Osteocyte (in vitro differentiated cells): ENCODE data around the gene ARVCF. TPM values are rescaled to one million over a fixed set of nuclear protein-coding genes. Genes with fewer than 3 reads are reported as not detected.

Source experiments
- DNase-seq: peaks from one replicate; pipeline ENCODE4 v3.0.0; 2021; ENCODE audit warnings: mixed read lengths; ENCODE audit not compliant: unreplicated experiment; ENCODE audit errors: extremely low spot score
- H3K27ac Mint-ChIP-seq: one replicate; pipeline ENCODE4 v1.8.0; 2021; ENCODE audit warnings: mild to moderate bottlenecking, mixed read lengths; ENCODE audit not compliant: unreplicated experiment
- H3K27me3 Mint-ChIP-seq: one replicate; pipeline ENCODE4 v1.8.0; 2021; ENCODE audit warnings: mixed read lengths; ENCODE audit not compliant: unreplicated experiment
- H3K36me3 Mint-ChIP-seq: one replicate; pipeline ENCODE4 v1.8.0; 2021; ENCODE audit warnings: mixed read lengths; ENCODE audit not compliant: unreplicated experiment
- H3K4me1 Mint-ChIP-seq: one replicate; pipeline ENCODE4 v1.8.0; 2021; ENCODE audit warnings: mixed read lengths; ENCODE audit not compliant: unreplicated experiment
- H3K4me3 Mint-ChIP-seq: one replicate; pipeline ENCODE4 v1.8.0; 2021; ENCODE audit warnings: mild to moderate bottlenecking, moderate library complexity, mixed read lengths; ENCODE audit not compliant: unreplicated experiment
- H3K9me3 Mint-ChIP-seq: one replicate; pipeline ENCODE4 v1.8.0; 2021; ENCODE audit warnings: mixed read lengths; ENCODE audit not compliant: unreplicated experiment
- CTCF ChIP-seq: fragments of 200-600 bp; sonication (generic); IDR thresholded peaks from 2 replicates; pipeline ENCODE4 v1.5.0; 2021; ENCODE audit warnings: antibody characterized with exemption, mild to moderate bottlenecking, moderate library complexity
- total RNA-seq: library from RNA; stranded (reverse); gene quantifications from 2 replicates; pipeline ENCODE4 v1.2.1, GENCODE V29; 2021

ARVCF gene
- total RNA-seq, 1 donor from 2014 or later, result 29.3 TPM

- Mint-ChIP-seq H3K4me3 (no peak overlapping the region), H3K9me3 (no peaks in the 10 kb centered on the region), H3K27ac (no peak overlapping the region), H3K4me1 (peaks cover 19% of the 10 kb centered on the region), H3K36me3 (no peaks in the 10 kb centered on the region), H3K27me3 (no peaks in the 10 kb centered on the region)
- no peak for TF ChIP-seq CTCF
- DNase-seq, result no peak
These were observed 59.2 kb downstream of the ARVCF start for GRCh38 chr22:19957445-19957844.

GRCh38 chr22:19955241-19956128 lies 61.1 kb downstream of the ARVCF start:
- DNase-seq, result no peak
- H3K9me3 Mint-ChIP-seq, result no peaks in the 10 kb centered on the region
- H3K27me3 Mint-ChIP-seq, result no peaks in the 10 kb centered on the region
- TF ChIP-seq CTCF, result no peak
- H3K4me3 Mint-ChIP-seq, result no peak overlapping the region
- peaks cover 22% of the 10 kb centered on the region for H3K4me1 Mint-ChIP-seq
- H3K27ac Mint-ChIP-seq, result no peak overlapping the region
- H3K36me3 Mint-ChIP-seq, result no peaks in the 10 kb centered on the region

GRCh38 chr22:19951346-19951745 lies 65.3 kb downstream of the ARVCF start:
- Mint-ChIP-seq H3K27ac (no peak overlapping the region), H3K36me3 (no peaks in the 10 kb centered on the region), H3K9me3 (no peaks in the 10 kb centered on the region), H3K4me1 (peaks cover 39% of the 10 kb centered on the region), H3K27me3 (no peaks in the 10 kb centered on the region), H3K4me3 (no peak overlapping the region)
- no peak for TF ChIP-seq CTCF
- no peak for DNase-seq

GRCh38 chr22:19948057-19948760 lies 68.4 kb downstream of the ARVCF start:
- H3K4me3 Mint-ChIP-seq, result no peak overlapping the region
- peak overlapping the region; percentile 67 for H3K27ac Mint-ChIP-seq
- TF ChIP-seq CTCF, result peak; percentile 6
- H3K36me3 Mint-ChIP-seq, result no peaks in the 10 kb centered on the region
- H3K9me3 Mint-ChIP-seq, result no peaks in the 10 kb centered on the region
- H3K27me3 Mint-ChIP-seq, result no peaks in the 10 kb centered on the region
- no peak for DNase-seq
- H3K4me1 Mint-ChIP-seq, result peaks cover 48% of the 10 kb centered on the region
